Stimulated activated CD8-positive, alpha-beta memory T cell treated with anti-CD3 and anti-CD28 coated beads, Interleukin-4, amount 100 ng/mL, for 24 hours (primary cell): ENCODE results near the gene WNK3.
A peak's percentile ranks its signal among the peaks of the same experiment; 100 is the strongest.

ENCODE experiments used
- DNase-seq: peaks from one replicate; pipeline ENCODE4 v3.0.0-alpha.2; 2020; ENCODE audit warnings: low read depth

The WNK3 gene

DNA sequence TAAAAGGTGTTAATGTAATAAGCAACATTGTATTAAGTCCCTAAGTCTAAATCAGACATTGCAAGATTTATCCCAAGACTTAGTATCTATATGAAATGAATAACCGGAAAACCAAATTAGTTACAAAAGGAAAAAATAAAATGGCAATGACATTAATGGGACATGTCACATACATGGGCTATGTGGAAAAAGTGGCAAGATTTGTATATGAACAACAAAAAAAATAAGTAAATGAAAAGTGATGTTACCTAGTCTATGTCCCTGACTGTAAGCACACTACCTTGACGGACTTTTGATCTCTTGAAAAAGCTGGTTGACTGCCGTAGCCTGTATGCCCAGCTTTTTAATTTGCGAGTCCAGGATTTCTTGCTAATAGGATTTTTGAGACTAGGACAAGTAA lies 119.3 kb downstream of the WNK3 start:
- no peak for DNase-seq

DNA sequence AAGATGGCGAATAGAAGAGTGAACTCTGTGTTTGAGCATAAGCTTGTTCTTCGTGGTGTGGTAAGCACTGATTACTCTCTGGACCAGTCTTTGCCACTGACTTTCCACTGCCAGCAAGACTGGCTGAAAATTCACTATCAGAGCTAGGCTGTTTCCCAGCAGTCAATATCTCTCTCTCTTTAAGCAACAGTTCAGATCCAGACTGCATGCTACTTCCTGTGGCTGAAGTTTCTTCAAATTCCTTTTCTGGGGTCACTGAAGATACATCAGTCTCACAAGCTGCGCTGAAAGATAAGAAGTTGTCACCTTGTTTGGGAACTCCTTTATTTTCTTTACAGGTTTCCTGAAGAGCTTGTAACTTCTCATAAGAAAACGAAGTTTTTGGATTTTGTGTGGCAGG lies 120.8 kb downstream of the WNK3 start:
- no peak for DNase-seq

DNA sequence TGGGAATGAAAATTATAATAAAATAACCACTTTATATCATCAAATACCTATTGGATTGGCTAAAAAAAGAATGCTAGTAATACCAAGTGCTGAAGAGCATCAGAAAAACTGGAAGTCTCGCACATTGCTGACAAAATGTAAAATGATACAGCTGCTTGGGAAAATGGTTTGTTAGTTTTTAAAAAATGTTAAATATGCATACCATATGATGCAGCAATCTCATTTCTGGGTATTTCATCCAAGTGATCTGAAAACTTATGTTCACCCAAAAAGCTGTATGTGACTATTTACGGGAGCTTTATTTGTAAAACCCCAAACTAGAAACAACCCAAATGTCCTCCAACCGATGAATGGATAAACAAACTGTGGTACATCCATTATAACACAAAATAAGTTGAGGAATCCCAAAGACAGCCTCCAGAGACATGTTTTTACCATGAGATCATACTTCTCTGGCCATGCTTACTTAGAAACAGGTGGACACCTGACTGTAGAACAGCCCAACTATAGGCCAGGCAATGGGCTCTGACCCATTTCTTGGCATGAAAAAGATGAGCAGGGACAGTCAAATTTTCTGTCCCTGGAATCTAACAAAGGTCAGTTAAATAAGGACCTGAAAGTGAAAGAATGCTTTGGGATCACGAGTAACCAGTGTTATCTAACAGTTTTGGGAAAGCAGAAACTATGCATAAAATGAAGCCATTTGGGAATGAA lies 127.3 kb downstream of the WNK3 start:
- DNase-seq = no peak

DNA sequence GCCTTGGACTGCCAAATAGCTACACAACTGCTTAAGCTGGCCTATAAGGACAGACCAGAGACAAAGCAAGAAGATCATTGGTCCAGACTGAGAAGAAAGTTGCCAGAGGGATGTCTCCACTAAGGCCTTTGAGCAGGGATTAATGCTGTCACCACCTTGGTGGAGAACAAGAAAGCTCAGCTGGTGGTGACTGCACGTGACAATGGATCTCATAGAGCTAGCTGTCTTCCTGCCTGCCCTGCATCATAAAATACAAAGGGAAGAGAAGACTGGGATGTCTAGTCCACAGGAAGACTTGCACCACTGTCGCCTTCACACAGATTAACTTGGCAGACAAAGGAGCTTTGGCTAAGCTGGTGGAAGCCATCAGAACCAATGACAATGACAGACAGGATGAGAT lies 134.3 kb downstream of the WNK3 start:
- no peak for DNase-seq

DNA sequence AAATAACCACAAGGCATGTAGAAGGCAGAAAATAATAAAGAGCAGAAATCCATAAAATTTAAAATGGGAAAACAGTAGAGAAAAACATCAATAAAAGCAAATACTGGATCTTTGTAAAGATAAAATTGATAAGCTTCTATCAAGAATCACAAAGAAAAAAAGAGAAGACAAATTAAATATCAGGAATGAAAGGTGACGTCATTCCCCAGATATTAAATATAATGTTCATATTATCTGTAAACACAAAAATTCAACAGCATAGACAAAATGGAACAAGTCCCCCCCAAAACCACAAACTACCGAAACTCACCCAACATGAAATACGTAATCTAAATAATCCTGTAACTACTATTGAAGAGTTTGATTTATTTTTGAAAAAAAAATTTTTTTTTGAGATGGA lies 144.2 kb downstream of the WNK3 start:
- no peak for DNase-seq

DNA sequence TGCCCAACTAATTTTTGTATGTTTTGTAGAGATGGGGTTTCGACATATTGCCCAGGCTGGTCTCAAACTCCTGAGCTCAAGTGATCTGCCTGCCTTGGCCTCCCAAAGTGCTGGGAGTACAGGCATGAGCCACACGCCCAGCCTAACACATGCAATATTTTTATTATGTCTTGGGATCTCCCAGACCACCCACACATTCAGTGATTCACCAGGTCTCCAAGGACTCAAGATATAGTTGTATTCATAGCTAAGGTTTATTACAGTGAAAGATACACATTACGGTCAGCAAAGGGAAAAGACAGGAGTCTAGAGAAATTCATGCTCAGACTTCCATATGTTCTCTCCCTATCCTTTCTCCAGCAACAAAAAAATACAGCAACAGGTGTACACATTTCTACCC lies 149.3 kb downstream of the WNK3 start:
- no peak for DNase-seq

DNA sequence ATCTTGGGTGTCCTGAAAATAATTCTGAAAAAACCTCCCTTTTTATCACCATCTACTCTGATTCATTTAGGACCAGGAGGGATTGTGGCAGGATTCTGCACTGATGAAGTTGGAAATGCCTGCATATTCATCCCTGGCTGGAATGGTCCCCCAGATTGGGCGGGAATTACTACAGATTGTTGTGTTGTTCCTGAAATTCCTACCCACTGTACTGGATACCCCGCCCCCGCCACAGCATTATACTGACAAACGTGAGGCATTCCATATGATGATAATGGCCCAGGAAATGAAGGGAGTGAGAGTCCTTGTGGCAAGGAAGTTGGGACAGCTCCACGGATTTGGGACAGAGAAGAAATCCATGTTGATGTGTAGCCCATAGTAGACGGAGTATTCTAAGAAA lies 159.6 kb downstream of the WNK3 start:
- no peak for DNase-seq

DNA sequence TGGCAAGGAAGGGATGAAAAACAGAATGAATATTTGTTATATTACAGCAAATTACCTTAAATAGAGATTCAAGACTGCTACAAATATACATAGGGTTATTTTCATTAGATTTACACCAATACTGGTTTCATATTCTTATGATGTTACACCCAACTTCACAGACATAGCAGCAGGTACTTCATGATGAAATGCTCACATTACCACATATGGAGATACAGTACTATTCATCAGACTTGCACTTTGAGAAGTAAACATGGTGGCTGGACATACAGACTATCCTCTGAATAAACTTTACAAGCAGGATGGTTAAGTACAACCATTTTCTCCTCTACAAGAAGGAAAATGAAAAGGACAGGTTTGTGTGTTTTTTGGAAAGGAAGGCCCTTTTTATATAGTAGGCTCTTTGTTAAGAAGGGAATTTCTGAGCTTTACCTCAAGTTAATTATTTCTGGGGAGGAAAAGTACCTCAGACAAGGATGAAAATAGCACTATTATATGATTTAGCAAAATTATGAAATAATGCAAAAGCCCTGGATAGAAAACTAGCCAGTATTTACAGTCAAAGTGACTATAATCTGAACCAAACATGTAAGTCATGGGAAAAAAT lies 162.8 kb downstream of the WNK3 start:
- DNase-seq = no peak

DNA sequence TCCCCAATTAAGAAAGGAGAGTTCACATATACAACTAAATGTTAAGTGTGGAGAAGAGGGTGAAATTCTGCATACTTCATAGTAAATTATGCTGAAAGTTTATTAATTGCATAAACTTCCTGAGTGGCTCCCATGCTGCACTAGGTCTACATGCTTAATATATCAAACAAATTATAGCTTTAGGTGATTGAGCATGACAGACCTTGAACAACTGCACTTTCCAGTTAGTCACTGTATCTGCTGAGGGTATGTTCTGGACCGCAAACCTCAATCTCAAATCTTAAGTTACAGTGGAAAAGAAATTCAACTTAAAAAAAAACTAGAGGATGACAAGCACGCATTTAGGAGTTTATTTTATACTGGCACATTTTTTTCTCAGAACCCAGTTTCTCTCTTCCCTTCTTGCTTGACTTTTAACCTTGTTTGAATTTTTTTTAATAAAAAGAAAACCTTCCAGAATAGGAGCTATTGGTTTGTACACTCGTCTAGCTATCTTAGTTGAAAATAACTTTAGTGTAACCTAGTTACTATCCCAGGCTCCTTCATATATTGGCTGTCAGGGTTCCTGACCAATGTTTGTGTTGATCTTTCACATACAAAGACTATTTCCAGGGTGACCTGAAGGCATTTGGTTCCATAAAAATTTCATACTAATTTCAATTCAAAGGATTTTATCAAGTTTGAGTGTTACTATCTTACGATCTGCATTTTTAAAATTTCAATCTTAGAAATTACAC lies 164.6 kb downstream of the WNK3 start:
- DNase-seq = no peak

DNA sequence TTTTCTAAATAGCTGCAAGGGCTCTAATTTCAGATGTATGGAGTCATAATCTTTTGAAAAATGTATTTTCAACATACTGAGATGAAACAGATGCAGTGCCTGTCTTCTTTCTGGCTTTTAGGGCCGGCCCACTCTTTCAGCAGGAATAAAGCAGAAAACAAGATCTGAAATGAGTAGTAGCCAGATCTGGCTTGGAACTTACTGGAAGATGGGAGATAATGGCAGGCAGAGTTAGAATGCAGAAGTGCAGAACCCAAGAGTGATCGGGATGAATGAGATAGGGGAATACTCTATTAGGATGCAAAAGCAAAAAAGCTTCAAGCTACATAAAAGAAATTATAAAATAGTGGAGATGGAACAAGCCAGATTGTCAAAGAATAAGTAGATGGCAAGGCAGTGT lies 173.4 kb downstream of the WNK3 start:
- no peak for DNase-seq

DNA sequence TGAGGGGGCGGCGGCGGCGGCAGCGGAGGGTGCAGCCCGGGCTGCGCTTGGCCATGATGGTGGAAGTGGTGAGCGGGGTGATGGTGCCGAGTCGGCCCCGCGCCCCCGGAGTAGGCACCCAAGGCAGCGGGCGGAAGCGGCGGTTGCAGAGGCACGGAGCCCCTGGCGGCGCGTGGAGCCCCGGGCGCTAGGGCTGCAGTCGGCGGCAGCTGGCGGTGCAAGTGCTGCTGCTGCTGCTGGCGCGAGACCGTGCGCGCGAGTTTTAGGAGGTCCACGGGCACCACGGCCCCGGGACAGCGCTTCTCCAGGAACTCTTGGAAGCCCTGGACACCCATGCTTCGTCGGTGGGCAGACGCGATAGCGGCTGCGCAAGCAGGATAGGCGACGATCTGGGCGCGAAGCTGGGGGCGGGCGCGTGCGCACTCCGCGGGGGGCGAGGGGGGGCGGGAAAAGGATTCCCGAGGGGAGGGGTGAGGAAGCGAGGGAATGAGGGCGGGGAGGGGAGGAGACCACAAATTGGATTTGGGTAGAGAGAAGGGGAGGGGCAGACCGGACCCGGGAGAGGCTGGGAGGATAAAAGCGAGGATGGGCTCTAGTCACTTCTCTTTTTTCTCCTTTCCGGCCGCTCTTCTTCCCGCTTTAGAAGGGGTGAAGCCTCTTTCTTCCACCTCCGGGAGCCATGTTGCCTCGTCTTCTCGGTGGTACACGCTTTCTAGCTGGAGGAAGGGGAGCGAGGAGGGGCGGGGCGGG lies 174.8 kb downstream of the WNK3 start, which contains the start of gene FAM120C:
Gene FAM120C (minus strand): TSS at position 391 of the 750 bp plus-strand sequence. CDS start 56 bp downstream, at position 335.
- peak; percentile 42 for DNase-seq

DNA sequence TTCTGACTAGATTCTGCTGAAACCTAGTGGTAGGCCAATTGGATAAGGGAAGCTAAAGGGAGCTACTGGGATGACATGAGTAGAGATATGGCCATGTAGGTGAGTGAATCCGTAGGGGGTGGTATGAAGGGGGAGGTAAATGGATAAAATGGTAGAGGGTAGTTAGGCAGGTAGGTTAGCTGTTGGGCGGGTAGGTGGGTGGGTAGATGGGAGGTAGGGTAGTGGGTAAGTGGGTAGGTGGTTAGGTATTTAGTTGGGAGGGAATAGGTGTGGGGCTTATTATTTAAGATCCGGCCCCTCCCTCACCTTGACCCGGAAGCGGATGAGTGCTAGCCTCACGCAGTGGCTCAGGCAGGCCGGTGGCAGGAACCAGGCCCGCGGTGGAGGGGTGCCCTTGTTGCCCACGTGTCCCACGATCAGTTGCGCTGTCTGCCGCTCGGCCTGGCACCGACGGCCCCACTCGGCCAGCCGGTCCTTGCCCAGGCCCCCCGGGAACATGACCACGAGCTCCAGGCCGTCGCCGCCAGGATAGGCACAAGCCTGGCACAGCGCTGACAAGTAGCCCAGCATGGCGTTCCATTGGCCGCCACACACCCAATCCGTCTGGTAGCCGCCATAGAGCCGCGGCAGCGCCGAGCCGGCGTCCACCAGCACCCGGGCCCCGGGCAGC lies 175.5 kb downstream of the WNK3 start:
- peak; percentile 38 for DNase-seq

DNA sequence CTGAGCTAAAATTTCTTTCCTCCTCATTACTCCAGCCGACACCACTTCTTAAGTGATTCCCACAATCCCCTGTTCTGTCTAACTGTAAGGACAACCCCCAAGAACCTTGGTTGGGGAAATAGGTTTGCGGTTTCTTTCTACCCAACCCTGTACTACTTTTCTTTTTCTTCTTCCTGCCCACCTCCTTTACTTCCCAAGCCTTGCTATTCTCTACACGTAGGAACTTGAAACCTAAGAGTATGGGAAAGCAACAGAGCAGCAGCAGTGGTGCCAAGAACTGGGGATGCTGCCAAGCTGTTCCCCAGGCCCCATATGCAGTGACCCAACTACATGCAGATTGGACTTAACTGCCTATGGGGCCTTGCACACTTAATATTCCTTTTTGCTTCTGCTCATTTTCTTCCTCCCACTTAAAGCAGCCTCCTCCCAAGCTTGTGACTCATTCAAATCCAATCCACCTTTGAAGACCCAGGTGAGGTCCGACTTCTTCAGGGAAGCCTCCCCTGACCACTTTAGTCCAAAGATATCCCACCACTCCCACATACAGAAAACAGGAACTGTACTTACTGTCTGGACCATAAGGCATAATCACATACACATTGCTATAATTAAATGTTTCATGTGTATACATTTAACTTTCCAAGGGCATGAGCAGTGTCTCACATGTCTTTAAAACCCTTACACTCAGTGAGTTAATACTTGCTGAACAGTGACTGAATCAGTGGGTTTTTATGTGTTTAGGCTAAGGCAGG lies 176.5 kb downstream of the WNK3 start:
- DNase-seq = no peak

DNA sequence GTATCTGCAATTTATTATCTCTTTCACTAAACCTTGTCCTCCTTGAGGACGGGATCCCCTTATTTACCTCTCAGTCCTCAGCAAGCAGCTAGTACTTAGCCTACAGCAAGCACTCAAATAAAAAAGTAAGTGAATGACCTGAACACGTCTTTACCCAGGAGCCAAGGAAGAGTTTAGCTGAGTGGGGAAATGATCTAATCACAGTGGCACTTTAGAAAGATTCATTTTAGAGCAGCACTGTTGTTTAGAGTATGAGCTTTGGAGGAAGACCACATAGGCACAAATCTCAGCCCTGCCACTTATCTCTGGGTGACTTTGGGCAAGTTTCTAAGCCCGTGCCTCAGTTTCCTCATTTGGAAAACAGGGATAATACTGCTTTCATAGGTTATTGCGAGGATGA lies 177.4 kb downstream of the WNK3 start:
- DNase-seq = no peak

DNA sequence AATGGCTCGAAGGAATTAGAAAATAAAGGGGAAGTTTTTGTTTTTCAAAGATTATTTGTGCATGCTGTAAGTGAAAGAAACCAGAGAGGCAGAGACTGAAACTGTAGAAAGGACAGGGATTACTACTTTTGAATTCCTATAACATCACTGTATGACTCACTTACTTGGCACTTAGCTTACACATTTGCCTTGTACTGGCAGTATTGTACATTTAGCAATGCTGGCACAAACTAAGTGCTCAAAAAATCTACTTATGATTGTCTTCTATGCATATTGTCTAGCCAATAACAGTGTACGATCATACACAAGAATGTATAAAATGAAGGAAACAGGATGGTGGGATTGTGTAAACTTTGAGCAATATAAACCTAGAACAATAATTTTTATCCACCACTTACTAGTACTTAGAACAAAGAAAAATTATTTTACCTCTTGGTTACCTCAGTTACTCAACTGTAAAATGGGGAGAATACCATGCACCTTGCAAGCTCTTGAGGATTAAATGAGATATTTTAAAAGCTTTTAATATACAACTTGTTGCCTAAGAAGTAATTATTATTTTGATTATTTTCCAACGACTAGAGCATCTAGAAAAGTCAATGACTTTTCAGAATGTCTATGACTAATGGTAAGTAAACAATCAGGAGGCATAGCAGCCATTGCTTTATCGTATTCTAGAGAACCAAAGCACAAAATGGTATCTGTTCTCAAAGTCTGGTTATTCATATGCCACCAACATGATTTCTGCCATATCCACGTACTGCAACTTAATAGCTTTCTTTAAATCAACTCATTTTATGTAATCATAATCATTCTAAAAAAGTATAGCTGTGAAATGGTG lies 179.5 kb downstream of the WNK3 start:
- DNase-seq = no peak

DNA sequence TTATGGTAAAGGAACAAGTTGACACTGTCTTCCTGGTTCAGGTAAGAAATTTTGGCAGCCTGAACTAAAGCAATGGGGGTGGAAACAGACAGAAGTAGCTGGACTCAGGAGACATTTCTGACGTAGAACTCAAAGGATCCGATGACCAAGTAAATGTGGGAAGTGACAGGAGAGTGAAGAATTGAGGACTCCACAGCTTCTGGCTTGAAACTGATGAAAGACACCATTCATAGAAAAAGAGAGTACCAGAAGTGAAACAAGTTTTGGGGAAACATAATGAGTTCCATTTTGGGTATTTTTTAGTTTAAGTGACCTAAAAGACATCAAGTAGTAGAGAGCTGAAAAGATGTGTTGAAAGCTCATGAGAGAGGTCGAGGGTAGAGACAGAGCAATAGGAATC lies 180.5 kb downstream of the WNK3 start:
- no peak for DNase-seq

DNA sequence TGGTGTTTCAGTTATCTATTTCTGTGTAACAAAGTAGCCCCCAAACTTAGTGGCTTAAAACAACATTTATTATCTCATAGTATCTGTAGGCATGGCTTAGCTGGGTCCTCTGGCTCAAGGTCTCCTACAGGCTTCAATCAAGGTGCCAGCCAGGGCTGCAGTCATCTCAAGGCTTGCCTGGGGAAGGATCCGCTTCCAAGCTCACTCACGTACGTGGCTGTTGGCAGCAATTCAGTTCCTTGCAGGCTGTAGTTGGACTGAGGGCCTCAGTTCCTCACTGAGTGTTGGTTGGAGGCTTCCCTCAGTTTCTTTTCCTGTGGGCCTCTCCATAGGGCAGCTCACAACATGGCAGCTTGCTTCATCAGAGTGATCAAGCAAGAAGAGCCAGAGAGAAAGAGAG lies 184.1 kb downstream of the WNK3 start:
- no peak for DNase-seq

DNA sequence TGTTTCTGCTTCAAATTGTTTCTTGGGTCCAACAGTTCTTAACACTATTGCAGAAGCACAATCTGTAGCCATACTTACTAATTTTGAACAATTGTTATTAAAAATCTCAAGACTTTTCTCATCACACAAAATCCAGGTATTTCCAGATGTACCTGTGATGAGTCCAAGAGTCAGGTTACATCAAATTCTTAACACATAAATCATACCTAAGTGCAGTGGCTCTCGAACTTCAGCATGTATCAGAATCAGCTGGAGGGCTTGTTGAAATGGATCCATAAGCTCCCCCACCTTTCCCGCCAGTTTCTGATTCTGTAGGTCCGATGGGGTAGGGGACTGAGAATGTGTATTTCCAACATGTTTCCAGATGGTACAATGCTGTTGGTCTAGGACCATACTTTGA lies 185.4 kb downstream of the WNK3 start:
- no peak for DNase-seq

DNA sequence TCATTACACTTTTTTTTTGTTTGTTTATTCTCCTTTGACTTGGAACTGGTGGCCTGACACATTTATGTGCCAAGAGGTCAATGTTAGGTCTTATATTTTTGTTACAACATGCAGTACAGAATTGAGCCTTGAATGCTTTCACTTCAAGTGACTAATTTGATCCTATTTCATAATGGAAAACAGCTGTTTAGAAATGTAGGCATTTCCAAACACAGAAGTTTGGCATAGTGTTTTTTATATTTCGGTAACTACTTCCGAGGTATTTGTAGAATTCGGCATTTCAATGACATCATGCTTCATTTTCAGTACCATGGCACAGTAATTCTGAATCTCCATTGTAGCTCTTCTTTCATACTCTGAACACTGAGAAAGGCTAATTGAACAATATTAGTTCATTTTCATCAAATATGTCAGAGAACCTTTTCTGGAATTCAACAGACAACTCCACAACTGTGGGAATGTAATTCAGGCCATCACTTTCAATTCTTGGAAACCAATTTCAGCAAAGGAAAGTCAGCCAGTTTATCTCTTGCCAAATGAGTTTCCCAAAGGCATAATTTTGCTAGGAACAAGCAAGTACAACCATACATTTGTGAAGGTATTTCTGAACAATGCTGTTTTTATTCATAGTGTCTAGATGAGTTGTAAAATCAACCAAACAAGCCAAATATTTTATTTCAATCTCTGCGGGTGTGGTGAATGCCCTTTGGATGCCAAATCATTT lies 186.2 kb downstream of the WNK3 start:
- DNase-seq = no peak

DNA sequence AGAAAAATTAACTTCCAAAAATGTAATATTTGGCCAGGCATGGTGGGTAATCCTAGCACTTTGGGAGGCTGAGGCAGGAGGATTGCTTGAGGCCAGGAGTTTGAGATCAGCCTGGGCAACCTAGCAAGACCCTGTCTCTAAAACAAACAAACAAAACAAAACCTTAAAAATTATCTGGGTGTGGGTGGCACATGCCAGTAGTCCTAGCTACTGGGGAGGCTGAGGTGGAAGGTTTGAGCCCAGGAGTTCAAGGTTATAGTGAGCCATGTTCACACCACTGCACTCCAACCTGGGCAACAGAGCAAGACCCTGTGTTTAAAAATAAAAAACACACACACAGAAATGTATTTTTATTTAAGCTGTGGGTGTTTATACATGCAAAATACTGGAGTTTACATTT lies 186.8 kb downstream of the WNK3 start:
- DNase-seq = no peak
